Osteocyte (in vitro differentiated cells): Measurements from ENCODE around the gene CPSF6. TPM values are rescaled to one million over a fixed set of nuclear protein-coding genes. Genes with fewer than 3 reads are reported as not detected.

ENCODE experiments used
- DNase-seq: peaks from one replicate; pipeline ENCODE4 v3.0.0; 2021; ENCODE audit warnings: mixed read lengths; ENCODE audit not compliant: unreplicated experiment; ENCODE audit errors: extremely low spot score
- H3K27ac Mint-ChIP-seq: one replicate; pipeline ENCODE4 v1.8.0; 2021; ENCODE audit warnings: mild to moderate bottlenecking, mixed read lengths; ENCODE audit not compliant: unreplicated experiment
- H3K27me3 Mint-ChIP-seq: one replicate; pipeline ENCODE4 v1.8.0; 2021; ENCODE audit warnings: mixed read lengths; ENCODE audit not compliant: unreplicated experiment
- H3K36me3 Mint-ChIP-seq: one replicate; pipeline ENCODE4 v1.8.0; 2021; ENCODE audit warnings: mixed read lengths; ENCODE audit not compliant: unreplicated experiment
- H3K4me1 Mint-ChIP-seq: one replicate; pipeline ENCODE4 v1.8.0; 2021; ENCODE audit warnings: mixed read lengths; ENCODE audit not compliant: unreplicated experiment
- H3K4me3 Mint-ChIP-seq: one replicate; pipeline ENCODE4 v1.8.0; 2021; ENCODE audit warnings: mild to moderate bottlenecking, moderate library complexity, mixed read lengths; ENCODE audit not compliant: unreplicated experiment
- H3K9me3 Mint-ChIP-seq: one replicate; pipeline ENCODE4 v1.8.0; 2021; ENCODE audit warnings: mixed read lengths; ENCODE audit not compliant: unreplicated experiment
- CTCF ChIP-seq: fragments of 200-600 bp; sonication (generic); IDR thresholded peaks from 2 replicates; pipeline ENCODE4 v1.5.0; 2021; ENCODE audit warnings: antibody characterized with exemption, mild to moderate bottlenecking, moderate library complexity
- microRNA-seq: library from miRNA; unstranded; fragments of <30 nt; microRNA quantifications from one replicate; pipeline ENCODE4 v1.1.0, GENCODE V29; 2020; ENCODE audit not compliant: unreplicated experiment
- total RNA-seq: library from RNA; stranded (reverse); gene quantifications from 2 replicates; pipeline ENCODE4 v1.2.1, GENCODE V29; 2021

CPSF6 gene
- total RNA-seq, 1 donor from 2014 or later: 70.2 TPM

- peaks cover 8% of the 10 kb centered on the region for H3K9me3 Mint-ChIP-seq
- no peak for DNase-seq
- H3K4me3 Mint-ChIP-seq: no peak overlapping the region
- no peak for TF ChIP-seq CTCF
- H3K27me3 Mint-ChIP-seq: peaks cover 47% of the 10 kb centered on the region
- H3K4me1 Mint-ChIP-seq: no peaks in the 10 kb centered on the region
- no peaks in the 10 kb centered on the region for H3K36me3 Mint-ChIP-seq
- H3K27ac Mint-ChIP-seq: no peak overlapping the region
These were observed 82.0 kb downstream of the CPSF6 start for GRCh38 chr12:69321351-69321750.

Small RNA genes within 50 kb of the gene (microRNA-seq; reads per million reads assigned to microRNA genes)
- gene MIR1279: not detected

Other genes with a start within 250 kb of the CPSF6 start
- gene LYZ, start 108.8 kb downstream of the CPSF6 start, total RNA-seq: 0.21 TPM in 1 of 2 replicates, not detected in the other
- 15.9 and 17.6 TPM in 2 replicates for gene YEATS4, start 120.2 kb downstream of the CPSF6 start, total RNA-seq
- gene FRS2, start 230.8 kb downstream of the CPSF6 start, total RNA-seq: 45.5 and 48.0 TPM in 2 replicates